Measurements from ENCODE around the gene ZC3HAV1.
"Not testable (repeated sequence)": the region's sequence is repeated elsewhere in the genome, so short reads cannot be mapped to it uniquely, and the experiment has no call there.

ZC3HAV1 gene

DNA sequence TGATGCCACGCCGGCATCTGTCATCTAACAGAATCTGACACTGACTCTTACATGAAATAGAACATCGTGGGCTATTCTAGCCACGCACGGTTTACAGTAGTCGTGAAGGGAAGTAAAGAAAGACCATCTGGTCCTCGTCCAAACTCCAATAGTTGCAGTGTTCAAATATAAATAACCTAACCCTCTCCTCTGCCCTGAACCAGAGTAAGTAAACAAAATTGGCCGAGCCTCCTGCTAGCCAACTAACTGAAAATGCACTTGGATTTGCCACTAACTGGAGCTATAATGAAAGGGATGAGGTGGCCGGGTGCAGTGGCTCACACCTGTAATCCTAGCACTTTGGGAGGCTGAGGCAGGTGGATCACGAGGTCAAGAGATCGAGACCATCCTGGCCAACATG is 44.2 kb downstream of the ZC3HAV1 start:
- peaks cover 82% of the 10 kb centered on the region for H3K36me3 Mint-ChIP-seq (ENCODE audit: low read depth)
- DNase-seq = no peak
- H3K9me3 Mint-ChIP-seq = no peaks in the 10 kb centered on the region
- no peak overlapping the region for H3K4me3 Mint-ChIP-seq
- H3K27me3 Mint-ChIP-seq = no peaks in the 10 kb centered on the region
- H3K4me1 Mint-ChIP-seq = peaks cover 33% of the 10 kb centered on the region
- no peak for ATAC-seq
- H3K27ac Mint-ChIP-seq = no peak overlapping the region

DNA sequence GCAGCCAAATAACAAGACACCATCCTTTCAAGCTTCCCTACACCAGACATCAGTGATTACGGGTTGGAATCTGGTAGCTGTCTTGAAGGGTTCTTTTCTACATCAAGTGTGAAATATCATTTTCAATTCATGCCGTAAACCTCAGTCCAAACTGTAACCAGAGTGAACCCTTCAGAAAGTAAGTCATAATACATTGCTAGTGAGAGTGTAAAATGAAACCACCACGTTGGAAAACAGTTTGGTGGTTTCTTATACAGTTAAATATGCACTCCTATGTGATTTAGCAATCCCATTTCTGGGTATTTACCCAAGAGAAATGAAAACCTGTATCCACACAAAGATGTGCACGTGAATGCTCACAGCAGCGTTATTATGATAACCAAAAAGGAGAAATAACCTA is 48.1 kb downstream of the ZC3HAV1 start:
- no peak overlapping the region for H3K4me3 Mint-ChIP-seq
- H3K9me3 Mint-ChIP-seq = no peaks in the 10 kb centered on the region
- no peaks in the 10 kb centered on the region for H3K27me3 Mint-ChIP-seq
- H3K27ac Mint-ChIP-seq = peak overlapping the region; percentile 72
- H3K4me1 Mint-ChIP-seq = peaks cover 57% of the 10 kb centered on the region
- peak; percentile 30 for ATAC-seq
- DNase-seq = no peak
- H3K36me3 Mint-ChIP-seq (ENCODE audit: low read depth) = peaks cover 71% of the 10 kb centered on the region

DNA sequence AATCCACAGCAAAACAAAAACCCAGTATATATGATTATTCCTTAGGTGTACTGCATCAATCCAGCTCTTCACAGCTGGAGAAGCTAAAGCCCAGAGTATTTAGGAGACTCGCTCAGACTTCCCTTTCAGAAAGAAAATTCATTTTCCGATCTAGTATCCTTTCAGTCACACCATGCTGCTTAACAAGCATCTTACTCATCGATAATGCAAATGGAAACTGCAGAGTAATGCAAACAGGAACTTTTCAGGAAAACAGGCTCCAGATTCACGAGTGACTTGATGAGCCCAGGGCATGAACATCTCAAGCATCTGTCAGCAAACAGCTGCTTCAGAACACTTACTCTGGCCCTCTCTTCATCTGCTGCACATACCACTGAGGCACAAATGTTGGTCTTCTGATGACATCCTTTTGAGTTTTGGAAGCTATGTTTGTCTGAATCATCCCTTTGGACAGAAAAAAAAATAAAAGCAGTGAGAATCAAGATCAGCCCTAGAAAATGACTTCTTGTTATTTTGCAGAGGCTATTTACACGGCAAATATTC is 48.8 kb downstream of the ZC3HAV1 start:
- H3K4me1 Mint-ChIP-seq = peaks cover 60% of the 10 kb centered on the region
- DNase-seq (no peak), ATAC-seq (no peak)
- peak overlapping the region; percentile 72 for H3K27ac Mint-ChIP-seq
- peaks cover 70% of the 10 kb centered on the region for H3K36me3 Mint-ChIP-seq (ENCODE audit: low read depth)
- no peak overlapping the region for H3K4me3 Mint-ChIP-seq
- no peaks in the 10 kb centered on the region for H3K9me3 Mint-ChIP-seq
- H3K27me3 Mint-ChIP-seq = no peaks in the 10 kb centered on the region

DNA sequence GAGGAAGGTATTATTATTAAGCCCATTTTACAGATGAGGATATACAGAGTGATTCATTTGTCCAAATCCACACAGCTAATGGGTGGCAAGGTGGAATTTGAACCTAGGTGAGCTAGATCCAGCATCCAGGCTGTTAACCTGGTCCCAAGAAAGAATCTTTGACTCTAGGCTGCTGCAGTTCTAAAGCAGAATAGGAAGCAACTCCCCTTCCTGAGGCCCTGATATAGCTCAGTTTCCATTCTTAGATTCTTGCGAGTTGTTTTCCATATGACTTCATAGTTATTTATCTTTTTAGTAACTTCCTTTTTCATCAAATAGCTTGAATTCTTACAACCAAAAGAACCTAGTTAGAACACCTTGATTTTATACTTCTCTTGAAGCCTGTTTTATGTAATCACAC is 49.6 kb downstream of the ZC3HAV1 start:
- ATAC-seq = no peak
- Mint-ChIP-seq H3K9me3 (no peaks in the 10 kb centered on the region), H3K27ac (peak overlapping the region; percentile 72), H3K4me1 (peaks cover 64% of the 10 kb centered on the region), H3K4me3 (no peak overlapping the region), H3K27me3 (no peaks in the 10 kb centered on the region), H3K36me3 (ENCODE audit: low read depth) (peaks cover 72% of the 10 kb centered on the region)
- no peak for DNase-seq

DNA sequence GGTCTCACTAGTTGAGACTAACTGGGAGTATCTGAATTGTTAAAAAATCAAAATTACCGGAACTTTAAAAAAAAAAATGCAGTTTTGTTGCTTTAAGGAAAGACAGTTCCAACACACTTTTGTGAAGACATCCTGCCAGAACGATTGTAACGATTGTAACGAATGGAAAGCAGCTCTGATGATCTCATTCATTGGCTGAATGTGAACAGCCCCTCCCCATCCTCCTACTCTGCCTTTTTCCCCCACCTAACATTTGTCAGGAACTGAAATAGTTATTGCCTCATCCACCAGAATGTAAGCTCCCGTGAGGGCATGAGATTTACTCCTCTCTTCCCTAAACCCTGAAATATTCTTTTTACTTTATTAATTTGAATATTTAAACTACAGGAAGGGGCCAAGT is 50.6 kb downstream of the ZC3HAV1 start:
- peaks cover 69% of the 10 kb centered on the region for H3K4me1 Mint-ChIP-seq

DNA sequence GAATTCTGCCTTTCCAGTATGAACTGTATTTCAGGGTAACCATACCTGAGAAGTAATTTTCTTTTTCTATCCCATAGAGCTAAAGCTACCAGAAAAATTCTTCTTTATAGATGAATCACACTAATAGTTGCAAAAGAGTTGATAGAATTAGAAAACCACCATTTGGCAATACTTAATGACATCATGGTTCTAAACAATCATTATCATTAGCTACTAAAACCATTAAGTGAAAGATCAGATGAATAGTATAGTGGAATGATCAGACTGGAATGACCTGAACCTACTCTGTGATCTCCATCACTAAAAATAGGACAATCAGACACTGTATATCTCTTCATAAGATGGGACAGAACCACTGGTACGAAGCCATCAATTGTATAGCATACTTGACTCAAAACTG is 53.8 kb downstream of the ZC3HAV1 start:
- H3K27ac Mint-ChIP-seq = peak overlapping the region; percentile 68

More for the DNA sequence above, 50.6 kb downstream of the ZC3HAV1 start:
- no peak for DNase-seq
- peak; percentile 54 for ATAC-seq
- Mint-ChIP-seq H3K9me3 (no peaks in the 10 kb centered on the region), H3K4me3 (no peak overlapping the region), H3K27ac (peak overlapping the region; percentile 74), H3K36me3 (ENCODE audit: low read depth) (peaks cover 69% of the 10 kb centered on the region), H3K27me3 (no peaks in the 10 kb centered on the region)

DNA sequence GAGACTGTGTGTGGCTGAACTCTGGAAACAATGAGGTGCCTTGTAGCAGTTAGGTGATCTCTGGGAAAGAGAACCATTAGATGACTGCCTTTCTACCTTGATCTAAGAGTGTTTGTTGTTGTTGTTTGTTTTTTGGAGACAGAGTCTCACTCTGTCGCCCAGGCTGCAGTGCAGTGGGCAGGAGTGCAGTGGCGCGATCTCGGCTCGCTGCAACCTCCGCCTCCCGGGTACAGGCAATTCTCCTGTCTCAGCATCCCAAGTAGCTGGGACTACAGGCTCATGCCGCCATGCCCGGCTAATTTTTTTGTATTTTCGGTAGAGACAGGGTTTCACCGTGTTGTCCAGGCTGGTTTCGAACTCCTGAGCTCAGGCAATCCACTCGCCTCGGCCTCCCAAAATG is 54.9 kb downstream of the ZC3HAV1 start:
- not testable (repeated sequence) for DNase-seq, H3K9me3 Mint-ChIP-seq, H3K27me3 Mint-ChIP-seq, ATAC-seq, H3K4me3 Mint-ChIP-seq
- Mint-ChIP-seq H3K27ac (peak overlapping the region; percentile 43), H3K36me3 (ENCODE audit: low read depth) (peaks cover 72% of the 10 kb centered on the region), H3K4me1 (peaks cover 37% of the 10 kb centered on the region)

More for the DNA sequence above, 53.8 kb downstream of the ZC3HAV1 start:
- H3K4me1 Mint-ChIP-seq = peaks cover 42% of the 10 kb centered on the region
- no peak overlapping the region for H3K4me3 Mint-ChIP-seq
- no peaks in the 10 kb centered on the region for H3K27me3 Mint-ChIP-seq
- DNase-seq (no peak), ATAC-seq (no peak)
- no peaks in the 10 kb centered on the region for H3K9me3 Mint-ChIP-seq
- peaks cover 70% of the 10 kb centered on the region for H3K36me3 Mint-ChIP-seq (ENCODE audit: low read depth)

DNA sequence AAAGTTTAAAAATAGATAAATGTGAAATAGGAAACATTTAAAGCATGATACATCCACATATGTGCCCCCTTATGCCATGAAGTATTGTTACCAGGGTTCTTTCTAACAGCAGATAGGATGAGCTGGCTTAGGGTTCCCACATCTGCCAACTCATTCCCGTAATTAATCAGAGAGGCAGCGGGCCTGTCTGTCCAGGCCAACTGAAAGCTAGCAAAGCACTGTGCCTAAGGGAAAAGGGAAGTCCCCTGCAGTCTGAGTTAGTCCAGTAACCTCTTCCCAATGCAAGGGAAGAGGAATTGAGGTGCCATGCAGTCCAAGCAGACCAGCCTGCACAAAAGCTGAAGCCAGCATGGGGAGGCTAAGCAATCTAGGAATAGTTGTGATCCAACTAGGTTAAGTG is 55.4 kb downstream of the ZC3HAV1 start:
- peak overlapping the region; percentile 43 for H3K27ac Mint-ChIP-seq
- DNase-seq (no peak), ATAC-seq (no peak)
- H3K27me3 Mint-ChIP-seq = no peaks in the 10 kb centered on the region
- peaks cover 38% of the 10 kb centered on the region for H3K4me1 Mint-ChIP-seq
- peaks cover 76% of the 10 kb centered on the region for H3K36me3 Mint-ChIP-seq (ENCODE audit: low read depth)
- no peak overlapping the region for H3K4me3 Mint-ChIP-seq
- no peaks in the 10 kb centered on the region for H3K9me3 Mint-ChIP-seq

DNA sequence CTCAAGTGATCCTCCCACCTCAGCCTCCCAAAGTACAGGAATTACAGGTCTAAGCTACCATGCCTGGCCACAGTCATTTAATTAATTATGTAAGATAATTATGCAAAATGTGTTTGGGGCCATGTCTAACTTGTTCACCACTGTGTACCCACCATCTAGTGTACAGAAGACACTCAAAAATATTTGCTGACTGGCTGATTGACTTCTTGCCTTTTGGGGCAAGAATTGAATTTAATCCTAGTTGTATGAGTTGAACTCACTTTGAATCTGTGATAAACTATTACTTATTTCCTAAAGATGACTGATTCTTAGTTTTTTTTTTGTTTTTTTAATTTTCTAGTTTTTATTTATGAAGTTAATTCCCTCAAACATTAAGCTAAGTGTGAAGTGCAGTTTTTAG is 57.9 kb downstream of the ZC3HAV1 start:
- Mint-ChIP-seq H3K9me3 (no peaks in the 10 kb centered on the region), H3K4me1 (peaks cover 44% of the 10 kb centered on the region), H3K27me3 (no peaks in the 10 kb centered on the region), H3K36me3 (ENCODE audit: low read depth) (peaks cover 82% of the 10 kb centered on the region), H3K27ac (no peak overlapping the region), H3K4me3 (no peak overlapping the region)
- ATAC-seq = no peak
- no peak for DNase-seq

DNA sequence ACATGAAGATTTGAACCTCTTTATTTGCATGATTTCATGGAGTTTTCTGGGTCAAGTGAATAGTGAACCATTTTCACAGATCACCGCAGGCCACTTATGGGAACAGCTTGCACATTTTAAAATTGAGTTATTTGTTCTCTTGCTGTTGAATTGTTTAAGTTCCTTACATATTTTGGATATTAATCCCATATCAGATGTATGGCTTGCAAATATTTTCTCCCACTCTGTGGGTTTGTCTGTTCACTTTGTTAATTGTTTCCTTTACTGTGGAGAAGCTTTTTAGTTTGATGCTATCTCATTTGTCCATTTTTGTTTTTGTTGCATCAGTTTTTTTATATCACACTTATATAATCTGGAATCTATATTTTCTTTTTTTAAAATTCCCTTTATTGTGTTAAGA is 59.6 kb downstream of the ZC3HAV1 start:
- ATAC-seq (no peak), DNase-seq (no peak)
- Mint-ChIP-seq H3K4me1 (peaks cover 51% of the 10 kb centered on the region), H3K9me3 (peaks cover 4% of the 10 kb centered on the region), H3K27ac (peak overlapping the region; percentile 68), H3K4me3 (no peak overlapping the region), H3K27me3 (no peaks in the 10 kb centered on the region), H3K36me3 (ENCODE audit: low read depth) (peaks cover 84% of the 10 kb centered on the region)

DNA sequence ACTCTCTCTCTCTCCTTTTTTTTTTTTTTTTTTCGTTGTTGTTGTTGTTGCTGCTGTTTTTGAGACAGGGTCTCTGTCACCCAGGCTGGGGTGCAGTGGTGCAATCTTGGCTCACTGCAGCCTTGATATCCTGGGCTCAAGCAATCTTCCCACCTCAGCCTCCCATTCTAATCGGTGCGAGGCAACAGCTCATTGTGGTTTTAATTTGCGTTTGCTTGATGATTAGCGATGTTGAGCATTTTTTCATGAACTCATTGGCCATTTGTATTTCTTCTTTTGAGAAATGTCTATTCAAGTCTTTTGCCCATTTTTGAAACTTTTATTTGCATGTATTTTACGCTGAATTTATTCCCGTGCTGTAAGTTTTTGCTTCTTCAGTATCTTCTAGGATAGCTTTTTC is 60.4 kb downstream of the ZC3HAV1 start:
- DNase-seq = no peak

DNA sequence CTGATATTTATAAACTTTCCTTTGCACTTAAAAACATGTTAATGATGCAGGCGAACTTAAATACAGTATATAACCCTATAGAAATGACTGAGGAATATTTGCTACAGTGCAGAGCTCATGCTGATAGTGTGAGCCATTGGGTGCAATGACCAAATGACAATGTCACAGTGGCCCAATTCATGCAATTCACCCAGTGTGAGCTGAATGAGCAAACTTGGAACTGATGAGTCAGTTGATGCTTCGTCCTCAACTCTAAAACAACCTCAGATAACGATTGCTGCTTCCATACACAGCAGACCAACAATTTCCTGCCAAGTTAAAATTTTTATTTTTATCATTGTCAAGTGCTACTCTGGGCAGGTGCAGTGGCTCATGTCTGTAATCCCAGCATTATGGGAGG is 61.5 kb downstream of the ZC3HAV1 start:
- Mint-ChIP-seq H3K4me3 (no peak overlapping the region), H3K27me3 (no peaks in the 10 kb centered on the region), H3K4me1 (peaks cover 64% of the 10 kb centered on the region), H3K36me3 (ENCODE audit: low read depth) (peaks cover 84% of the 10 kb centered on the region), H3K27ac (peak overlapping the region; percentile 39), H3K9me3 (peaks cover 4% of the 10 kb centered on the region)
- DNase-seq = no peak
- peak; percentile 72 for ATAC-seq

More for the DNA sequence above, 60.4 kb downstream of the ZC3HAV1 start:
- peaks cover 54% of the 10 kb centered on the region for H3K4me1 Mint-ChIP-seq
- H3K27me3 Mint-ChIP-seq = no peaks in the 10 kb centered on the region
- peaks cover 4% of the 10 kb centered on the region for H3K9me3 Mint-ChIP-seq
- H3K36me3 Mint-ChIP-seq (ENCODE audit: low read depth) = peaks cover 87% of the 10 kb centered on the region
- ATAC-seq = no peak
- no peak overlapping the region for H3K4me3 Mint-ChIP-seq
- peak overlapping the region; percentile 39 for H3K27ac Mint-ChIP-seq

DNA sequence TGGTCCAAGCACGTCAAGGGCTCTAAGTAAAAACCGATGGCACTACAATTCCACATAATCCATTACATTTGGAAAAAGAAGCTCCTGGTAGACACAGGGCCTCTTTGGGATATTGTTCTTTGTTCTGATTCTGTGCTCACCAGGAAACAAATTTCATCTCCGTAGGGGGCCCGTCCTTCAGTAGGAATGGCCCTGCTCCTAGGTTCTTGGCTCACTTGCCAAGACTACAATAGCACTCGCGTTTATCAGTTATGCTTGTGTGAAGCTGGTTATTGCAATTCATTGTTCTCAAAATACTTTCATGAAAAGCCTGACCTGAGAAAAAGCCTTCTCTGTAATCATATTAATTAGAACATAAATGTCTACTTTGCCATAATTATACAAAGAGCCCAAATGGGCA is 63.4 kb downstream of the ZC3HAV1 start:
- no peak overlapping the region for H3K4me3 Mint-ChIP-seq
- ATAC-seq (no peak), DNase-seq (no peak)
- H3K27ac Mint-ChIP-seq = peak overlapping the region; percentile 60
- peaks cover 64% of the 10 kb centered on the region for H3K4me1 Mint-ChIP-seq
- H3K9me3 Mint-ChIP-seq = peaks cover 4% of the 10 kb centered on the region
- no peaks in the 10 kb centered on the region for H3K27me3 Mint-ChIP-seq
- peaks cover 73% of the 10 kb centered on the region for H3K36me3 Mint-ChIP-seq (ENCODE audit: low read depth)

DNA sequence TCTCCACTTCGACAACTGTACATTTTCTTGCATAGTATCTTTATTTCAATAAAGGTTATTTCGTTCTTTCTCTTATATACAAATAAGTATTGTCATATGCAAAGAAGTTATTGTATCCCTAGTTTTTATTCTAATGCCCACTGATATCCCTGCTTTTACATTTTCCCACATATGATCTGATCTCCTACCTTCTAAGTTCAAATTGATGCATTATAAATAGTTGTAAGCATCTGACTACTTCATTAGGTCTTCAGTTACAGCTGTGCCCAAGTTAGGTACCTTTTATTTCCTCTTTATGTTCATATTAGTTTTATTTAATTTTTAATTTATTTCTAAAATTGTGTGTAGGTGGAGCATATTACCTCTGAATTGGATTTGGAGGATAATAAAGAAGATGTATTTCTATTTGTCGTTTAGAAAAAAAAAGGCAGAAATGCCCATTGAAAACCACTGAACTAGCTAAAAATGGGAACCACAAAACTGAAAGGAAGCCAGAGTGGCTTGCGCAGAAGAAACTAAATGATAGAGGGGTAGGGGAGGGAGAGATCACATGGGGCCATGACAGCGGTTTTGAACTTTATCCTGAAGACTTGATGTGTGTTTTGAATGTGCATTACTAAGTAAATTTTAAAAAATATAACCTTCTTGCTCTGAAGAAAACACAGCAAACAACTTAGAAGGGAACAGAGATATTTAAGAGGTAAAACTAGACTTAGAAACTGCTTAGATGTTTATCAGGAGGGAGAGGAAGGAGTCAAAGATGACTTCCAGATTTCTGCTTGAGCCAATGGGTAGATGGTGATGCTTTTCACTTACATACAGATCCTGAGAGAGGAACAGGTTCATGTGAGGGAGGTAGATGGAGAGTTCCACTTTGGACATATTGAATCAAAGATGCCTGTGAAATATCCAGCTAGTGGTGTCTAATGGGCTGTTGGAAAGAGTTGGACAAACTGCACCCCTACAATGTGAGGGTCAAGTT is 64.4 kb downstream of the ZC3HAV1 start:
- Mint-ChIP-seq H3K9me3 (peaks cover 4% of the 10 kb centered on the region), H3K27ac (peak overlapping the region; percentile 60), H3K27me3 (no peaks in the 10 kb centered on the region), H3K36me3 (ENCODE audit: low read depth) (peaks cover 64% of the 10 kb centered on the region), H3K4me3 (peak overlapping the region; percentile 33), H3K4me1 (peaks cover 64% of the 10 kb centered on the region)
- no peak for DNase-seq
- no peak for ATAC-seq

Measured in activated naive CD8-positive, alpha-beta T cell treated with anti-CD3 and anti-CD28 coated beads, Interleukin-2, amount 50 U/mL, for 24 hours (primary cell).